DMS 273 (cell line): ENCODE data around the gene KSR2.

ENCODE experiments used
- DNase-seq: peaks from one replicate; lab custom pipeline; 2025; ENCODE audit not compliant: unreplicated experiment; lab: John Stamatoyannopoulos, UW

Gene KSR2

GRCh38 chr12:117545216-117545615 lies 423.6 kb downstream of the KSR2 start:
- no peak for DNase-seq

GRCh38 chr12:117540011-117540410 lies 428.8 kb downstream of the KSR2 start:
- DNase-seq, result no peak

- no peak for DNase-seq
Measured at GRCh38 chr12:117538926-117539325, 429.9 kb downstream of the KSR2 start.

GRCh38 chr12:117538032-117538690 lies 430.6 kb downstream of the KSR2 start:
- no peak for DNase-seq

GRCh38 chr12:117533687-117534086 lies 435.1 kb downstream of the KSR2 start:
- no peak for DNase-seq

- no peak for DNase-seq
Measured at GRCh38 chr12:117530796-117531195, 438.0 kb downstream of the KSR2 start.

- DNase-seq, result no peak
Measured at GRCh38 chr12:117528538-117528937, 440.3 kb downstream of the KSR2 start.

GRCh38 chr12:117527479-117527855 lies 441.3 kb downstream of the KSR2 start:
- no peak for DNase-seq

GRCh38 chr12:117526757-117527478 lies 441.9 kb downstream of the KSR2 start:
- DNase-seq, result no peak

- DNase-seq, result no peak
Measured at GRCh38 chr12:117525766-117526165, 443.0 kb downstream of the KSR2 start.

GRCh38 chr12:117524806-117525205 lies 444.0 kb downstream of the KSR2 start:
- no peak for DNase-seq

GRCh38 chr12:117523971-117524370 lies 444.8 kb downstream of the KSR2 start:
- no peak for DNase-seq

- DNase-seq, result no peak
Measured at GRCh38 chr12:117522559-117522958, 446.2 kb downstream of the KSR2 start.

- DNase-seq, result no peak
Measured at GRCh38 chr12:117521867-117522266, 446.9 kb downstream of the KSR2 start.

GRCh38 chr12:117521346-117521745 lies 447.4 kb downstream of the KSR2 start:
- no peak for DNase-seq

- peak; percentile 18 for DNase-seq
Measured at GRCh38 chr12:117518594-117519270, 450.1 kb downstream of the KSR2 start.

GRCh38 chr12:117517219-117517739 lies 451.5 kb downstream of the KSR2 start:
- peak; percentile 32 for DNase-seq

- DNase-seq, result no peak
Measured at GRCh38 chr12:117516034-117516433, 452.8 kb downstream of the KSR2 start.

GRCh38 chr12:117514016-117514415 lies 454.8 kb downstream of the KSR2 start:
- DNase-seq, result peak; percentile 94

- peak; percentile 58 for DNase-seq
Measured at GRCh38 chr12:117513353-117513752, 455.4 kb downstream of the KSR2 start.

GRCh38 chr12:117508468-117508867 lies 460.3 kb downstream of the KSR2 start:
- no peak for DNase-seq

- peak; percentile 59 for DNase-seq
Measured at GRCh38 chr12:117507548-117507947, 461.2 kb downstream of the KSR2 start.
